KOPT-K1 (cell line): ENCODE data around the gene CCDC47.
"Not testable (repeated sequence)": the region's sequence is repeated elsewhere in the genome, so short reads cannot be mapped to it uniquely, and the experiment has no call there.

Experiments used
- H3K27ac ChIP-seq: fragments of 200-600 bp; sonication (generic); 2 replicates; pipeline ENCODE4 v1.5.1; 2016; ENCODE audit warnings: antibody characterized with exemption, mild to moderate bottlenecking, low read depth, low read length; ENCODE audit not compliant: poor library complexity, severe bottlenecking
- H3K36me3 ChIP-seq: fragments of 200-600 bp; sonication (generic); 2 replicates; pipeline ENCODE4 v1.5.1; 2017; ENCODE audit warnings: antibody characterized with exemption, mild to moderate bottlenecking, low read length, moderate library complexity; ENCODE audit not compliant: insufficient read depth
- H3K9me3 ChIP-seq: fragments of 200-600 bp; sonication (generic); 2 replicates; pipeline ENCODE4 v1.5.1; 2017; ENCODE audit warnings: antibody characterized with exemption, low read length, mild to moderate bottlenecking; ENCODE audit not compliant: insufficient read depth, poor library complexity, severe bottlenecking

CCDC47 gene

DNA sequence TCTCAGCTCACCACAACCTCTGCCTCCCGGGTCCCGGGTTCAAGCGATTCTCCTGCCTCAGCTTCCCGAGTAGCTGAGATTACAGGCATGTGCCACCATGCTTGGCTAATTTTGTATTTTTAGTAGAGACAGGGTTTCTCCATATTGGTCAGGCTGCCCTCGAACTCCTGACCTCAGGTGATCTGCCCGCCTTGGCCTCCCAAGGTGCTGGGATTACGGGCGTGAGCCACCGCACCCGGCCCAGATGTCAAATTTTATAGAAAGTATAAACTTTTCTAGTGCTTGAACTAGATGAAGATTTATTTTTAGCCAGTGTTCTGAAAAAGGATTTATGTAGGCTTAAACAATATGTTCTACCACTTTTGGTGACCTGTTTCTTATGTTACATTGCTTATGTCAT, 23.0 kb upstream of the CCDC47 start:
- not testable (repeated sequence) for H3K9me3 ChIP-seq, H3K27ac ChIP-seq
- peaks cover 100% of the 10 kb centered on the region for H3K36me3 ChIP-seq

DNA sequence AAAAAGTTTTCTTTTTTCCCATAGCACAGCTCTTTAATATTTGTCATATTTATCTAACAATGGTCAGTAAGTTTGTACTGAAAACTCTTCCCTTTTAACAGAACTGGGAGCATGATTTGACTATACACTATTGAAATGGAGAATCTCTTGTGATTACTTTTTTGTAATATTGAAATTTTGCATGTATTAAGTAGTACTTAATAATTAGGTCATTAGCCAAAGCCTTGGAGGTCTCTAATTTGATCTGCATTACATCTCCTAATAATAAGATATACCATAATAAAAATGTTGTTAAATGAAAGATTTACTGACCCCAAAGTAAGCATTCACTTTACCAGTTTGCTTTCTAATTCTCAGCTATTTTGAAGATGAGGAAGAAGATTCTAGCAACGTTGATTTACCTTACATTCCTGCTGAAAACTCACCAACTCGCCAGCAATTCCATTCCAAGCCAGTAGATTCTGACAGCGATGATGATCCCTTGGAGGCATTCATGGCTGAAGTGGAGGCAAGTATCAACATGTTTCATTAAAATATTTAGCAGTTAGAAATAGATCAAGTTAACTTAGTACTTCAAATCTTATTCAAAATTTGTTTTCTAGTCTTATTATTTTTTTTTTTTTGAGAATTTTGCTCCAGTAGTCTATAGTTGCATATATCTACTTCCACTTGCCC, 18.8 kb upstream of the CCDC47 start:
- peaks cover 100% of the 10 kb centered on the region for H3K36me3 ChIP-seq
- H3K9me3 ChIP-seq: no peaks in the 10 kb centered on the region
- no peak overlapping the region for H3K27ac ChIP-seq

DNA sequence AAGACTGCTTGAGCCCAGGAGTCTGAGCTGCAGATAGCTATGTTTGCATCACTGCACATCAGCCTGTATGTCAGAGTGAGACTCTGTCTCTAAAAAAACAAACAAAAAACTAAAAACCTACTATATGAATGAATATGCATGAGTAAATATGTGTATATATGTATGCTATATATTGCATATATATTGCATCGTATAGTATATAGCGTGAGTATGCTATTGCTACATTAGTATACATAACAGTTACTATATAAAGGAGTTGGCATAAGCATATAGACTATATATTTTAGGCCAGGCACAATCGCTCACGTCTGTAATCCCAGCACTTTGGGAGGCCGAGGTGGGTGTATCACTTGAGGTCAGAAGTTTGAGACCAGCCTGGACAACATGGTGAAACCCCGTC, 16.7 kb upstream of the CCDC47 start:
- H3K9me3 ChIP-seq: no peaks in the 10 kb centered on the region
- peaks cover 100% of the 10 kb centered on the region for H3K36me3 ChIP-seq

DNA sequence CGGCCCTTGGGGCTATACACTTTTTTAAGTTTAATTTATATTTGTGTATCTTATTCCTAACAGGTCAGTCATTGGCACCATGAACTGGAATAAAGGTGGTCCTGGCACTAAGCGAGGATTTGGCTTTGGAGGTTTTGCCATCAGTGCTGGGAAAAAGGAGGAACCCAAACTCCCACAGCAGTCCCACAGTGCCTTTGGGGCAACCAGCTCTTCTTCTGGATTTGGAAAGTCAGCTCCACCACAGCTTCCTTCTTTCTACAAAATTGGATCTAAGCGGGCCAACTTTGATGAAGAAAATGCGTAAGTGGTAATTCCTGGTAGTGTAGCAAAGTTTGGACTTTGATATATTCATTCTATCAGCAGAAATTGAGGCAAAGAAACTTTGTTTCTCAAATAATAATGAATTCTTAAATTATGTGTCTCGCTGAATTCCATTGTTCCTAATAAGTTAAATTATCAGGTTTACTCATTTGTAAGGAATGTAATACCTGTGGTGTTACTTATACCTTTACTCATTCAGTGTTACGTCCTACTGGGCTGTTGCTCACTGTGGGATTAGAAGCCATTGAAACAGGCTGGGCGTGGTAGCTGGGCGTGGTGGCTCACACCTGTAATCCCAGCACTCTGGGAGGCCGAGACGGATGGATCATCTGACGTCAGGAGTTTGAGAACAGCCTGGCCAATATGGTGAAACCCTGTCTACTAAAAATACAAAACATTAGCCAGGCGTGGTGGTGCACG, 13.7 kb upstream of the CCDC47 start:
- H3K27ac ChIP-seq: no peak overlapping the region
- no peaks in the 10 kb centered on the region for H3K9me3 ChIP-seq
- H3K36me3 ChIP-seq: peaks cover 100% of the 10 kb centered on the region

More for the DNA sequence above, 16.7 kb upstream of the CCDC47 start:
- no peak overlapping the region for H3K27ac ChIP-seq

DNA sequence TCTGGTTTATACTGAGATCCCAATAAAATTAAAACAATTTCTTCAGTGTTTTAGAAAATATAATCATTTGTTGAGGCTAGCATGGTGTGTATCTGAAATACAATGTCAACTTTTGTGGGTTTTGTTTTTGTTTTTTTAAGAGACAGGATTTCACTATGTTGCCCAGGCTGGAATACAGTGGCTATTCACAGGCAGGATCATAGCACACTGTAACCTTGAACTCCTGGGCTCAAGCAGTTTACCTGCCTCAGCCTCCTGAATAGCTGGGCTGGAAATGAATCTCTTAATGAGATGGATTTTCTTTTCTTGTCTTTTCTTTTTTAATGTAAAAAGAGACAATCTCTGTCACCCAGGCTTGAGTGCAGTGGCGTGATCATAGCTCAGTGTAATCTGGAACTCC, 12.7 kb upstream of the CCDC47 start:
- Histone ChIP-seq H3K36me3 (peaks cover 99% of the 10 kb centered on the region), H3K27ac (no peak overlapping the region), H3K9me3 (no peaks in the 10 kb centered on the region)

DNA sequence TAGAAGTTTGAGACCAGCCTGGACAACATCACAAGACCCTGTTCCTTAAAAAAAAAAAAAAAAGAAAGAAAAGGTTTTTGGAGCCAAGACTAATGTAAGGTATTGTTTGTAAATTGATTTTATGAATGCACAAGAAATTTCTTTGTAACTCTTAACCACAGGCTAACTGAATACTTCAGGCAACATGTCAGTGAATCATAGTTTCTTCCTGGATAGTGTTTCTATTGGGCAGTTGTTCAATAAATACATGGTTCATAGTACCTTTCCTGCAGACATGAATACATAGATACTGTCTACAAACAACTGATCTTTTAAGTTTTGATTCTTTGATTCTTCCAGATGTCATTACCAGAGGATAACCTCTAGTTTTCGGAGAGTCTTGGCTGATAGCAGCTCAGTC, 12.2 kb upstream of the CCDC47 start:
- no peak overlapping the region for H3K27ac ChIP-seq
- H3K36me3 ChIP-seq: peaks cover 99% of the 10 kb centered on the region
- H3K9me3 ChIP-seq: no peaks in the 10 kb centered on the region

DNA sequence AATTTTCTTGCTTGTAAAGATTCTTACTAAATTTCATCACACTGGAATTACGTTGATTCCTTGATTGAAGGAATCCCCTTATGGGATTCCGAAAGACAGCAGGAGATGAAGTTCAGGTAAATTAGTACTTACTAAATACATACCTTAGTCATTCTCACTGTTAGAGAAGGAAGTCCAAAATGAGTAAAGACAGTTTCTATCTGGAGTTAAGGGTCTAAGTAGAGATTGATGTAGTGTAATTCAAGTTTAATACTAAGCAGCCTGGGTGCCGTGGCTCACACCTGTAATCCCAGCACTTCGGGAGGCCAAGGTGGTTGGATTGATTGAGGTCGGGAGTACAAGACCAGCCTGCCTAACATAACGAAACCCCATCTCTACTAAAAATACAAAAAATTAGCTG, 10.1 kb upstream of the CCDC47 start:
- H3K36me3 ChIP-seq: peaks cover 99% of the 10 kb centered on the region
- H3K9me3 ChIP-seq: no peaks in the 10 kb centered on the region
- H3K27ac ChIP-seq: no peak overlapping the region

DNA sequence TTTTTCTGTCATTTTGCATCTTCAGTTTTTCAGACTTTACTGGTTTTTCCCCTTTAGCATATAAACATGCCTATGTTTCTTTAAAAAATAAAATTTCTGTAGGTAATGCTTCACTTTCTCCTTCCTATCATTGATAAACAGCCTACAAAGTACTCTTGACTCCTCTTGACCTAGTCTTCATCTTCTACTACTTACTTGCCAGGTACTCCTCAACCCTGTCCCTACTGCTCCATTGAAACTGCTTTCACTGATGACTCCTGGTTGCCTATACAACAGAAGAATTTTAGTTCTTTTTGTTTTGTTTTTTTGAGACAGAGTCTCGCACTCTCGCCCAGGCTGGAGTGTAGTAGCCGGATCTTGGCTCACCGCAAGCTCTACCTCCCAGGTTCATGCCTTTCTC, 7.5 kb upstream of the CCDC47 start:
- Histone ChIP-seq H3K27ac (no peak overlapping the region), H3K9me3 (no peaks in the 10 kb centered on the region), H3K36me3 (peaks cover 99% of the 10 kb centered on the region)

DNA sequence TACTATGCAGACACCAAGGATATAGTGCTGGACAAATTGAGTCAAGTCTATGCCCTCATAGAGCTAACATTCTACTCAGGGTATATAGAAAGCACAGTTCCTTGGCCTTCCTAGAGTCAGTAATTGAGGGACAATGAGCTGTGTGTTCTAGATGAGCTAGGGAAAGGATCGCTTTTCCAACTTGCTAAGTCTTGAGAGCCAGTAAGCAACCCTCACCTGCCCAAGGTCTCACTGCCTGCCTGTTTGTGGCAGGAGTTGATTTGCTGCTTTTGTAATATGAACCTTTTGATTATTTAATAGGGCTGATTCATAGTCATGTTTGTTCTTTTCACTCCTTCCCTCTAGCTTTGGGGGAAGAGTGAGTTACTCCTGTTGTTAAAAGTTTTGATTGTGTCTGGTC, 7.1 kb upstream of the CCDC47 start:
- H3K27ac ChIP-seq: no peak overlapping the region
- H3K36me3 ChIP-seq: peaks cover 99% of the 10 kb centered on the region
- H3K9me3 ChIP-seq: no peaks in the 10 kb centered on the region

DNA sequence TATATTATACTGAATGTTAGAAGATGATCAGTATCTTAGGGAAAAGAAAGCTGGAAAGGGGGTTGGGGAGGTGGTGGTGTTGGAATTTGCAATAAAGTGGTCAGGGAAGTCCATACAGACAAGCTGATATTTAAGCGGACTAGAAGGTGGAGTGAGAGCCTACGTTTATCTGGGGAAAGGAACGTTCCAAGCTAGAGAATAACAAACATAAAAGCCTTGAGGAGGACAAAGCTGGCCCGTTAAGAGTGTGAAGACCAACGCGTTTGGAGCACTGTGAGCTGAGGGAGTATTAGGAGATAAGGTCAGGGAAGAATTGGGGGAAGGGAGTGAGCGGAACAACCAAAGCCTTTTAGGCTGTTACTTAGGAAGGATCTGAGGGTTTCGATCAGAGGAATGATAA, 2.0 kb upstream of the CCDC47 start:
- peaks cover 59% of the 10 kb centered on the region for H3K36me3 ChIP-seq
- peak overlapping the region; percentile 89 for H3K27ac ChIP-seq

DNA sequence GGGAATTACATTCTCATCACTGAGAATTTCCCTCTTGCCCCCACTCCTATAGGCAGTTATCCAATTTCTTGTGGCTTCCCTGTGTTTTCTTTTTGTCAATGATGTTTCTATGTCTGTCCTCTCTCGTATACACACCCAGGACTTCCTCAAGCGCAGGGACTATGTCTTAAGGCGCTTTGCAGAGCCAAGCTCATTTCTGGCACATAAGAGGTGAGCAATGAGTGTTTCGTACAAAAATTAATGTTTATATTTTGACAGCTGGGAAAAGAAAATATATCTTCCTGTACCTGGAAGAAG, 1.5 kb upstream of the CCDC47 start:
- Histone ChIP-seq H3K9me3 (no peaks in the 10 kb centered on the region), H3K36me3 (peaks cover 59% of the 10 kb centered on the region), H3K27ac (peak overlapping the region; percentile 89)

More for the DNA sequence above, 2.0 kb upstream of the CCDC47 start:
- no peaks in the 10 kb centered on the region for H3K9me3 ChIP-seq

DNA sequence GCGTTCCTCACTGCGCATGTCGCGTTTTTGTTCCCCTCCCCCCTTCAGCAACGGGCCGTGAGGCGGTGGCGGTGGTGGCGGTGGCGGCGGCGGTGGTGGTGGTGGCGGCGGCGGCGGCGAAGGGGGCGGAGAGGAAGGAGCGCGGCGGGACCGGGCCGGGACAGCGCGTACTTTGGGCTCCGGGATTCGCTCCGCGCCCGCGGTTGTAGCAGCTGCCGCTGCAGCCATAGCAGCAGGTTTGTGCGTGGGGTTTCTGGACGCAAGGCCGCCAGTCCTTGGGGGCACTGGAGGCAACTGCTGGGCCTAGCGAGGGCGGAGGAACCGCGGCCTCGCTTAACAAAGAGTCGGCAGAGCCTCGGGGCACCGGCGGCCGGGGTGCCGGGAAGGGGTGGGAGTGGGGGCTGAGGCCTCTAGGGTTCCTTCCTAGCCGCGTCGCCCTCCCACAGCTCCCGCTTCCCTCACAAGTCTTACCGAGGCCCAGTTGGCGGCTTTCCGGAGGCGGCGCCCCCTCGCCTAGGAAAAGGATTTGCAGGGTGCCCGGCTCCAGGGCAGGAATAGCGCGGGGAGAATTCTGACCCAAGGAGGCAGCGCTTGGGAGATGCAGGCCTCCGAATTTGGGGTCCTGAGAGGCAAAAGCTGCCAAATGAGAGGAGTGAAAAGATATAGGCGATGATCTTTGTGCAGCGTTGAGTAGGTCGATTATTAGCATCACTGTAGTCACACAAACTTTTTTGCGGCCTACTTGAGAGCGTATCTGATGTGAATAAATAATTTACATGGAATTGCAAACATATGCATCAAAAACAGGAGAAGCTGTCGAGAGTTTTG, 958 bp upstream of the CCDC47 start, which contains the start of gene DDX42:
Gene DDX42 (plus strand): TSS at position 30 of the 828 bp plus-strand sequence. CDS start 12,880 bp downstream, outside the sequence.
- peaks cover 58% of the 10 kb centered on the region for H3K36me3 ChIP-seq
- H3K9me3 ChIP-seq: no peaks in the 10 kb centered on the region
- peak within 1 kb of the TSS; percentile 89 for H3K27ac ChIP-seq

DNA sequence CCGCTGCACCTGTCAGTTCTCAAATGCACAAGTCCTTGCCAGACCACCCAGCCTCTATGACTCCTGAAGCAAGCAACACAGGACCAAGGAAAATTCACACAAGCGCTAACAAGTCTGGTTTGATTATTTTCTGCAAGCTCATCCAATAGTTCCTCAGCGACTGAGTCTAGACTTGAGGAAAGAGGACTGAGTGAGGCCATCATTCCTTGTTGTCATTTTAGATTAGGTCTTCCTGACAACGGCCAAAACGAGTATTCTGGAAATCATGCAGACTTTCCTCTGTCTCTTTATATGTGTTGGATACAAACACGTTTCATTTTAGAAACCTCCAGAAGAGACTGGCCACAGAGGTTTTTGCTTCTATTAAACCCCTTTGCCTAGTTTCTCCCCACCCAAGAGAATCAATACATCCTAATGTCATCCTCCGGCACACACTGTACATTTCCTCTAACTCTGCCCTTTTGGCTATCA, 561 bp downstream of the CCDC47 start:
- Histone ChIP-seq H3K27ac (peak overlapping the region; percentile 89), H3K9me3 (no peaks in the 10 kb centered on the region), H3K36me3 (peaks cover 58% of the 10 kb centered on the region)

DNA sequence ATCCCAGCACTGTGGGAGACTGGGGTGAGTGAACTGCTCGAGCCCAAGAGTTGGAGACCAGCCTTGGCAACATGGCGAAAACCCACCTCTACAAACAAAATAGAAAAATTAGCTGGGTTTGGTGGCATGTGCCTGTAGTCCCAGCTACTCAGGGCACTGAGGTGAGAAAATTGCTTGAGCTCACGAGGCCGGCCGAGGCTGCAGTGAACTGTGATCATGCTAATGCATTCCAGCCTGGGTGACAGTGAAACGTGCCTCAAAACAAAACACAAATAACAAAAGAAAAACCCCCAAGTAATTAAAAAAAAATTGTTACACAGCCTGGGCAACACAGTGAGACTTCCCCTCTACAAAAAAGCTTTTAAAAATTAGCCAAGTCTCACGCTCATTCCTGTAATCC, 5.0 kb downstream of the CCDC47 start:
- Histone ChIP-seq H3K27ac (no peak overlapping the region), H3K9me3 (no peaks in the 10 kb centered on the region), H3K36me3 (peaks cover 76% of the 10 kb centered on the region)

DNA sequence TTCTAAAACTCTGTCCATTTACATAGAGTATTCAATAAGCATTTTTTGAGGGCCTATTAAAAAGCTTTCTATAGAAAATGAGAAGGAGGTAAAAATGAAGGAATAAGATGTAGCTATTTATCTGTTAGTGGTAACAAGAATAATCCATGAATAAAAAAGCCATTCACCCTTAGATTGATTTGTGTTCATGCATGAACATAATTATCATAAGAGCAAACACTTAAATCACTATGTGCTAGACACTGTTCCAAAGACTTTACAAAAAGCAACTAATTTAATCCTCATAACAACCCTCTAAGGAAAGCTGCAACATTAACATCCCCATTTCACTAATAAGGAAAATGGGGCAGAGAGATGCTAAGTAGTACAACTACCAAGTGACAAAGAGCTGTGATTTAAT, 6.6 kb downstream of the CCDC47 start:
- peaks cover 93% of the 10 kb centered on the region for H3K36me3 ChIP-seq
- no peak overlapping the region for H3K27ac ChIP-seq
- no peaks in the 10 kb centered on the region for H3K9me3 ChIP-seq
